HPDE6-E6E7 (cell line): ENCODE results near the gene NCBP2L.
"Not testable (repeated sequence)": the region's sequence is repeated elsewhere in the genome, so short reads cannot be mapped to it uniquely, and the experiment has no call there.

ENCODE experiments used
- DNase-seq: peaks from one replicate; pipeline ENCODE4 v3.0.0; 2011; ENCODE audit warnings: missing footprints; ENCODE audit errors: extremely low spot score

The NCBP2L gene

DNA sequence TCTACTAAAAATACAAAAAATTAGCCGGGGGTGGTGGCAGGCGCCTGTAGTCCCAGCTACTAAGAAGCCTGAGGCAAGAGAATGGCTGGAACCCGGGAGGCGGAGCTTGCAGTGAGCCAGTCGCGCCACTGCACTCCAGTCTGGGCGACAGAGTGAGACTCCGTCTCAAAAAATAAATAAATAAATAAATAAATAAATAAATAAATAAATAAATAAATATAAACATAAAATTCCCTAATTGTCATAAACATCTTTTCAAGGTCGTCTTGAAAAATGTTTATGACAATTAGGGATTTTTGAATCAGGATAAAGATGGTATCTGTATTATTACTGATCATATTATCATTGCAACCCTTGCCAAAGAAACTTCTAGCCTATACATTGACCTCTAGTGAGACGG, 32.5 kb downstream of the NCBP2L start:
- DNase-seq: not testable (repeated sequence)

DNA sequence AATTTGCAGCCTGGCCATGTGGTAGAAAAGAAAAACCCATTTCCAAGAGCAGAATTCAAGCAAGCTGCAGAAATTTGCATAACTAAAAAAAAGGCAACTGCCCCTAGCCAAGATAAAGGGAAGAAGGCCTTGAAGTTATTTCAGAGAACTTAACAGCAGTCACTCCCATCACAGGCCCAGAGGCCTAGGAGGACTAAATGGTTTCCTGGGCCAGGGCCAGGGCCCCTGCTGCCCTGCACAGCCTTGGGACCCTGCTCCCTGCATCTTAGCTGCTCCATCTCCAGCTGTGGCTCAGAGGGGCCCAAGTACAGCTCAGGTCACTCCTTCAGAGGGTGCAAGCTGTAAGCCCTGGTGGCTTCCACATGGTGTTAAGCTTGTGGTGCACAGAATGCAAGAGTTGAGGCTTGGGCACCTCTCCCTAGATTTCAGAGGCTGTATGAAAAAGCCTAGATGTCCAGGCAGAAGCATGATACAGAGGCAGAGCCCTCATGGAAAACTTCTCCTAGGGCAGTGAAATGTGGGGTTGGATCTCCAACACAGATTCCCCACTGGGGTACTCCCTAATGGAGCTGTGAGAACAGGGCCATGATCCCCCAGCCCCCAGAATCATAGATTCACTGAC, 41.5 kb downstream of the NCBP2L start:
- no peak for DNase-seq

DNA sequence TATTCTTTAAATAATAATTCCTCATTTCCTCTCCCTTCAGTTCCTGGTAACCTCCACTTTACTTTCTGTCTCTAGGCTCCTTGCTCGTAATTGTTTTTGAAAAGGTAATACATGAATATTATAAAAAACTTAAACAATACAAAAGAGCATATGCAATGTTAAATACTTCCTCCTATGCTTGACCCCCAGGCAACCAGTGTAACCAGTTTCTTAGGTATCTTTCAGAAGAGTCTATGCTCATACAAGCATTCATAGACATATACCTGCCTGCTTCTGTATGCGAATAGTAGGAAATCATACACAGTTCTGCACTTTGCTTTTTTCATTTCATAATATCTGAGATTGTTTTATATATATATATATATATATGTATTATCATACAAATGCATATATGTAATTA, 45.5 kb downstream of the NCBP2L start:
- DNase-seq: peak; percentile 11

DNA sequence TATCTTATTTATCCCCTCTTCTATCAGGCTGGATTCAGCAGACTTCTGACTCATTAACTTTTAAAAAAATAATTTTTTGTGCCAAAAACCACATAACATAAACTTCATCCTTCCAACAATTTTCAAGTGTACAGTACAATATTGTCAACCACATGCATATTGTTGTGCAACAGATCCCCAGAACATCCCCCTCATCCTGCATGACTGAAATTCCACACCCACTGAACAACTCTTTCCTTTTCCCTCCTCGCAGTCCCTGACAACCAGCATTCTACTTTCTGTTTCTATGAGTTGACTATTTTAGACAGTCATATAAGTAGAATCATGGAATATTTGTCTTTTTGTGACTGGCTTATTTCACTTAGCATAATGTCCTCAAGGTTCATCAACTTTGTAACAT, 45.9 kb downstream of the NCBP2L start:
- DNase-seq: no peak

DNA sequence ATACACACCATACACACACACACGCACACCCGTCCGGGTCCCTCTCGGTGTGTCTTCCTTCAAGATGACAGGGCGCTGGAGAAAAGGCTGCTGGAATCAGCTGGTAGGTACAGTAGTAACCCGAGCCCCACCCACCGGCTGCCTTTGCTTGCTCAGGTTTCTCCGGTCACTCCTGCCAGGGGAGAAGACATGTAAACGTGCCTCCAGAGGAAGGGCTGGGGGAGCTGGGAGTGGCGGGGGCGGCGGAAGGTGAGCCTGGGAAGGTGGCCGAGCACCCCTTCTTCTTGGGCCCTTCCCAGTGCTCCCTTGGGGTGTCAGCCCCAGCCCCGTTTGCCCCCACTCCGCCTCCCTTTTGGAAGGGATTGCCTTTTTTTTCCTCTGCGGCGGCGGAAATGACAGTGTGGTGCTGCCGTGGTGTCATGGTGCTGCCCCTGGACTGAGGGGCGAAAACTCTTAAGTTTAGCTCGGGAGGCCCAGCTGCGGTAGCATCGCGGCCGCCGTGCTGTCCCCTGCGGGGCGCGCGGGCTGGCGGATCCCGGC, 48.2 kb downstream of the NCBP2L start, which contains the start of gene MID2:
TSS of gene MID2 (plus strand) at position 169 of the 540 bp plus-strand sequence. CDS start 561 bp downstream, outside the sequence.
- peak; percentile 44 for DNase-seq

DNA sequence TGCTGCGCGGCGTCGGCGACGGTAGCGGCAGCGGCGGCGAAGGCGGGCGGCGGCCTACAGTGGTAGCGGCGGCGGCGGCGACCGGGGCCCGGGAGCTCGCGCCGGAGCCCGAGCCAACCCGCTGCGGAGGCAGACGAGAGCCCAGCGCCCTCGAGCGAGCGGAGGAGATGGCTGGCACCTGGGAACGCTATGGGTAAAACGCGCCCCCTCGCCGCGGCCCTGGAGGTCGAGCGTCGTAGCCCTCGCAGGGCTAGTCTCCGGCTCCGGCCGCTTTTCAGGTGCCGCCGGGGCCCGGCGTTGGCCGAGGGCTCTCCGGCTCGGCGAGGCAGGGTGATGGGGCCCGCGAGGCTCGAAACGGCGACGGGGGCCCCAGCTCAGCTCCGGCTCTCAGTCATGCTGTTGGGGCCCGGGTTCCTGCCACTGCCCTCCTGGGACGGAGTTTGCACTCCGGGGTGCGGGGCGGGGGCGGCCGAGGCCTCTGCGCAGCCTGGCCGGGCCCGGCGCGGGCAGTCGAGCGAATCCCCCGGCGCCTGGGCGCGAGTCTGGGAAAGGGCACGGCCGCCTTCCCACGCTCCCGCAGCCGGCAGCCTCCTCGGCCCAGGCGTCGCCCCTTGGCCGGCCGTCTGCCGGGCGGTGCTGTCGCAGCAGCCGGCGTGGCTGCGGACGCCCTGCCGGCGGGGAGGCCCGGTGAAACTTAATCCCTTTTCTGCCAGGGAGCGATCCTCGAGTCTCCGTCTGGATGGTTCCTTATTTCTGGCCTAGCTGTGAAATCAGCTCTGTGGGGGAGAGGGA, 48.9 kb downstream of the NCBP2L start:
- DNase-seq: peak; percentile 7

DNA sequence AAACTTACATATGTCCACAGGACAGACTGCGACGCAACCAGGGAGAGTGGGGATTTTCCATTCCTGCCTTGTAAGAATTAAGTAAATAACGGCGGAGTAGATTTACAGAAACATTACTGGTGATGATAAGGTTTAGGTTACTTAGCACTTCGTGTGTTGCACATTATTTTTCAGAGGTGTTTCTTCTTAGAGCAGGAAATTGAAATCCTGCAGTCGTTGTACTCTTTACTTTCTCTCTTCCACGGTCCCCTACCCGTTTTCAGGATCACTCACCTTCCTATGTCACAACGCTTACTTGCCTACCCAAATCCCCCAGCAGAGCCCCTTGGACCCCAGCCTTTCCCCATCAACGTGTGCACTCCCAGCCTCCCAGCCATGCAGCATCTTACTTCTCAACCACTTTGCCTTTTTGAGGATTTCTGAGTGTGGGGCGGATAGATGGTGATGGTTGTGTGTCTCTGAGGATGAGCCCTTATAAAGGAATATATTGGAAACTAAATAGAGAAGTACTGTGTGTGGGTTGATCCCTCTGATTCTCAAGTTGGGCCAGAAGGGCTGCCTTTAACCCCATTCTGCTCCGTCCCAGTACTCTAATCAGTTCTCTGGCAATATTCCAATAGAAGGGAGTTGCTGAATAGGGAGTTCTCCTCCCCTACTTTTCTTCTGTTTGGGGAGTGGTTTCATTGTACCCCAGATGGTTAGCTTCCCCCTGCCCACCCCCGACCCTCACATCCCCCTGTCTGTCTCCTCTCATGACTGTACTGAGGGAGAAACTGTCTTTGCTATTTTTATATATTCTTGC, 49.7 kb downstream of the NCBP2L start:
- DNase-seq: peak; percentile 2

DNA sequence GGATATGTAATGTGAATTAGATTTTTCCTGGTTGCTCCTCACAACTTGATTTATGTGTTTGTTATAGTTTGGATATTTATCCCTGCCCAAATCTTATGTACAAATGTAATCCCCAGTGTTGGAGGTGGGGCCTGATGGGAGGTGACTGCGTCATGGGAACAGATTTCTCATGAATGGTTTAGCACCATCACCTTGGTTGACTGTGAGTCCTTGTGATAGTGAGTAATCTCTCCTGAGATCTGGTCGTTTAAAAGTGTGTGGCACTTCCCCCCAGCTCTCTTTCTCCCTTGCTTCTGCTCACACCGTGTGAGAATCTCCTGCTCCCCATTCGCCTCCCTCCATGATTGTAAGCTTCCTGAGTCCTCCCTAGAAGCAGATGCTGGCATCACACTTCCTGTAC, 50.3 kb downstream of the NCBP2L start:
- no peak for DNase-seq

DNA sequence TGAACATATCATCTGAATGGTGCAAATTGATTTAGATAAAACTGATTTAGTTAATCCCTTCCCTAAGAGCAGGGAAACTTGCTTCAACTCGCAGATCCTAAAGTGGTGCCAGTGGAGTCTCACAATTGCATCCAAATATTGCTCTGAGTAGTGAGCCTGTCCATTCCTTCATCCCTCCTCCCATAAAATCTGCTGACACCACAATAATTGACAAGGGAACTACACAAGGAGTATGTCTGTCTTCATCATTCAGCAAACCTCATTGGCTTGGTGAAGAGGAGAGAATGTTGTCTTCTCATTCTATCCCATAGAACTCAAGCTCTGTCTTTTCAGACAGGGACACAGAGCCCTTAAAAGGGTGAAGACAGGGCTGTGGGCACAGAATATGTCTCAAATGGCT, 52.3 kb downstream of the NCBP2L start:
- no peak for DNase-seq

DNA sequence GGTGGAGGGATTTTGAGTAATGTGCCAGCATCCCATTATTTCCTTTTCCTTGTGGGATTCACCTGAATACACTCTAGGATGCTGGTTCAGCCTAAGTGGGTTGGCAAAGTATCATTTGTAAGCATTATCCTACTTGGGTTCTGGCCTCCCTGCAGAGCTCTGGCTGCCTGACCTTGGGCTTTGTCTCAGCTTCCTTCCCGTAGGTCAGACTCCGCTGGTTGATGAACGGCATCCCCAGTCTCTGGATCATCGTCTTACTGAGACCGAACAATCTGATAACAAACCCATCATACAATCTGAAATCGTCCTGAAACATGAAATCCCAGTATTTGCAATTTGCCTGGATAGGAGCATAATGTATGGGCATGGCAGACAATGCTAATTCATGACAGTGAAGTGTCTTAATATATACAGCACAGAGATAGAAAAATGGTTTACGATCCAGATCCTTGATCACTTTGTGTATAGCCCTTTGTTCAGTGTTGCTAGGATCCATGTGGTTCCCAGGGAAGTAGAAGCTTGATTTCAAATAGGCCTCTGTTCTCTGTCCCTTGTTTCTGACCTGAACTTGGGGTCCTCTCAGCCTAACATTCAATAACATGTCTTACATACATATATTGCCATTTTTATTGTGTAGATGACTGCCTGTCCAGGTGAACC, 53.7 kb downstream of the NCBP2L start:
- no peak for DNase-seq

DNA sequence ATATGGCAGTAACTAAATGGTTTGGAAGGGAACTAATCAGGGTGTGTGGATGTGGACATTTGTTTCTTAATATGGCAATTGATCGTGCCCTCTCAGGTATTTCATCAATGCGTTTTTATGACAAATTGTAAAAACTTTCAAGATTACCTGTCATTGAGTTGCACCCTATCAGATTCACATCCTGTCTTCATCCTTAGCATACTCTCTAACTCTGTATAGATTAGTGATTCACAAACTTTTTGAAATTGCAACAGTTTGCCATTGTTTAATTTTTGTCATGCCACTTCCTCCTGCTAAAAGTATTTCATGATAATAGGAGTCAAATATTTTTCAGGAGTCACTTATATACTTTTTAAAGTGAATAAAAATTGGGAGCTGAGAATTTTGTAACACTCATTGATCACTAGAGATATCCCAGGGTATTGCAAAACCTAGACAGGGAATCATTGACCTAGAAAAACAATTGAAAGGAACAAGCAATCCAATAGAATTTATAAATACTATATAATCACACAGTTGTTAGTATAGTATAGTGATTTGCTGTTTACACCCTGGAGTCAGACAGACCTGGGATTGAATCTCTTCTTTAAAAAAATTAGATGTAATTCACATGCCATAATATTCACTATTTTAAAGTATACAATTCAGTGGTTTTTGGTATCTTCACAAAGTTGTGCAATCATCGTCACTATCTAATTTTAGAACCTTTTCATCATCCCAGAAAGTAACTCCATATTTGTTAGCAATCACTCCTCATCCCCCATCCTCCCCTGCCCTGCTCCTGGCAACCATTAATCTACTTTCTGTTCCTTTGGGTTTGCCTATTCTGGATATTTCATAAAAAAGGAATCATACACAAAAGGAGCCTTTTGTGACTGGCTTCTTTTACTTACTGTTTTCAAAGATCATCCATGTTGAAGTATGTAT, 57.0 kb downstream of the NCBP2L start:
- DNase-seq: no peak

DNA sequence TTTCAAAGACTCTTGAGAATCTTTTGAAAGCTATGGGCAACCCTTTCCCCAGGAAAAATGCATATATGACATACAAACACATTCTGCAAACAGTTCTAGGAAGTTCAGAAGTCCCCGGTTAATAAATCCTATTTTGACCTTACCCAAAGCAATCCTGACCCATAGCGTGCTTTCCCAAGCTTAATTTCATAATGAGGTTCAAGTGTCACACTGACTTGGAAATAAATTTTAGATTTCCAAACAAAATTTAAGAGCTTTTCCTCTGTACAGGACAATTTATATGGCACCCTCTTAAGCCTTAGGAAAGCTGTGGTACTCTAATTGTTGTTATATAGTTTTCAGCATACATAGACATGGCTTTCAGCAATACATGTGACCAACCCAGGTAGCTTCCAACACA, 59.4 kb downstream of the NCBP2L start:
- no peak for DNase-seq

DNA sequence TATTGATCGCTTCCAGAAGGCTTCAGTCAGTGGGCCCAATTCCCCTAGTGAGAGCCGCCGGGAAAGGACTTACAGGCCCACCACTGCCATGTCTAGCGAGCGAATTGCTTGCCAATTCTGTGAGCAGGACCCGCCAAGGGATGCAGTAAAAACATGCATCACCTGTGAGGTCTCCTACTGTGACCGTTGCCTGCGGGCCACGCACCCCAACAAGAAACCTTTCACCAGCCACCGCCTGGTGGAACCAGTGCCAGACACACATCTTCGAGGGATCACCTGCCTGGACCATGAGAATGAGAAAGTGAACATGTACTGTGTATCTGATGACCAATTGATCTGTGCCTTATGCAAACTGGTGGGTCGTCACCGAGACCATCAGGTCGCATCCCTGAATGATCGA, 63.4 kb downstream of the NCBP2L start:
- no peak for DNase-seq

DNA sequence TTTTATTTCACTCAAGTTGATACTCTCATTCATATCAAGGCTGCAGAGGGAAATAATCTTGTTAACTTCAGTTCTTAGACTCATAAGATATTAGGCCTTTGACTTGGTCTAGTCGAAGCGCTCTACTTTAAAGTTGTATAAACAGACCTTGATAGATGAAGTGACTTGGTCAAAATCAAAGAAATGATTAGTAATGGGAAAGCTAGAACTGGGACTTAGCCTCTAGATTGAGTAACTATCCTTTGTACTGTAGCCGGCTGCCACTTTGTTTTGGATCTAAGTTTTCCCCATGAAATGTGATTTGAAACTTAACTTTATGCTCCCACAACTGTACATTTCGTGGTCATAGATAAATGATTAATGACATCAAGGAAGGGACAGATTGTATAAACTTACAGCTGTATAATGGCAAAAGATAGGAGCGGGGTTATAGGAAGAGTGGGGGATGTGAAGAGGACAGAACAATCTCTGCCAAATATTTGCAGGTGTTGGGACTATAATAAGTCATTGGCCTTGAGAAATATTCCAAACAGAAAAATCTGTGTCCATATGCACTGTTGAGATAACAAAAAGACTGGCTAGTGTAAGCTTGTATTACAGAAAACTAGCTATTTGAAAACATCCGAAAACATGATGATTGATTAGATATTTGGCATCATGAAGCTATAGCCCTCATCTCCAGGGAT, 65.3 kb downstream of the NCBP2L start:
- no peak for DNase-seq
